Ascending aorta (tissue), 2 donors: Measurements from ENCODE around the gene COL15A1. TPM values are rescaled to one million over a fixed set of nuclear protein-coding genes. Genes with fewer than 3 reads are reported as not detected.
"Not testable (repeated sequence)": the region's sequence is repeated elsewhere in the genome, so short reads cannot be mapped to it uniquely, and the experiment has no call there.

ENCODE experiments used
- DNase-seq, 2 donors: peaks; one replicate each; pipeline ENCODE4 v3.0.0-alpha.2; 2019; ENCODE audit warnings: low spot score in 2 of 2
- H3K27ac ChIP-seq, 2 donors: fragments of 200-600 bp; sonication (generic); one replicate each; pipeline ENCODE4 v1.5.1; 2016 to 2017; ENCODE audit warnings: mild to moderate bottlenecking in 1 of 2
- H3K27me3 ChIP-seq: fragments of 200-600 bp; sonication (generic); one replicate; pipeline ENCODE4 v1.5.1; 2017
- H3K36me3 ChIP-seq, 2 donors: fragments of 200-600 bp; sonication (generic); one replicate each; pipeline ENCODE4 v1.5.1; 2016
- H3K4me1 ChIP-seq, 2 donors: fragments of 200-600 bp; sonication (generic); one replicate each; pipeline ENCODE4 v1.5.1; 2016 to 2017; ENCODE audit warnings: mild to moderate bottlenecking in 1 of 2
- H3K4me3 ChIP-seq, 2 donors: fragments of 200-600 bp; sonication (generic); one replicate each; pipeline ENCODE4 v1.5.1; 2016 to 2017; ENCODE audit warnings: mild to moderate bottlenecking in 1 of 2
- H3K9me3 ChIP-seq, 2 donors: fragments of 200-600 bp; sonication (generic); one replicate each; pipeline ENCODE4 v1.5.1; 2016
- CTCF ChIP-seq, 3 experiments: fragments of 200-600 bp in 2 of 3; fragments of 450-650 bp in 1 of 3; sonication (generic) in 2 of 3; IDR thresholded peaks; one replicate each; pipeline ENCODE4 v1.5.1; 2016 to 2019; ENCODE audit warnings: antibody characterized with exemption in 3 of 3, mild to moderate bottlenecking in 1 of 3, moderate library complexity in 1 of 3
- intact Hi-C: fragments of 100-400 bp; cut with DNase I; formaldehyde crosslinking; loops from one replicate; pipeline ENCODE4 v1.15.1; 2023
- total RNA-seq: library from RNA; depleted of rRNA; stranded (reverse); fragments of >200 nt; gene quantifications from one replicate; pipeline ENCODE4 v1.1.0, GENCODE V29; 2016

The COL15A1 gene
- total RNA-seq, 1 donor from 2014 or later, result 58.6 TPM

- no peak overlapping the region for H3K4me3 ChIP-seq
- H3K36me3 ChIP-seq, result no peaks in the 10 kb centered on the region
- no peak for TF ChIP-seq CTCF (IDR thresholded peaks at IDR 0.05)
- H3K9me3 ChIP-seq, result peaks cover 0 to 7% of the 10 kb centered on the region in 2 donors
- H3K27me3 ChIP-seq, result no peaks in the 10 kb centered on the region
- intact Hi-C loops, result no loop called here
- no peak overlapping the region for H3K27ac ChIP-seq
- no peak for DNase-seq
- no peaks in the 10 kb centered on the region for H3K4me1 ChIP-seq
These were observed 44.2 kb upstream of the COL15A1 start for GRCh38 chr9:98899408-98900056.

GRCh38 chr9:98900244-98900643 lies 43.5 kb upstream of the COL15A1 start:
- H3K27ac ChIP-seq, result no peak overlapping the region
- H3K27me3 ChIP-seq, result no peaks in the 10 kb centered on the region
- intact Hi-C loops, result no loop called here
- H3K4me3 ChIP-seq, result no peak overlapping the region
- TF ChIP-seq CTCF (IDR thresholded peaks at IDR 0.05), result no peak
- H3K36me3 ChIP-seq, result no peaks in the 10 kb centered on the region
- H3K4me1 ChIP-seq, result no peaks in the 10 kb centered on the region
- no peak for DNase-seq
- peaks cover 0 to 7% of the 10 kb centered on the region in 2 donors for H3K9me3 ChIP-seq

GRCh38 chr9:98900725-98901124 lies 43.0 kb upstream of the COL15A1 start:
- intact Hi-C loops, result no loop called here
- no peak for TF ChIP-seq CTCF (IDR thresholded peaks at IDR 0.05)

GRCh38 chr9:98901843-98902242 lies 41.9 kb upstream of the COL15A1 start:
- H3K27ac ChIP-seq, H3K4me3 ChIP-seq, H3K27me3 ChIP-seq, H3K4me1 ChIP-seq, DNase-seq, intact Hi-C loops, H3K36me3 ChIP-seq, H3K9me3 ChIP-seq: not testable (repeated sequence)

More at GRCh38 chr9:98900725-98901124, 43.0 kb upstream of the COL15A1 start:
- H3K4me1 ChIP-seq, result no peaks in the 10 kb centered on the region
- no peaks in the 10 kb centered on the region for H3K27me3 ChIP-seq
- DNase-seq, result no peak
- no peak overlapping the region for H3K4me3 ChIP-seq
- peaks cover 0 to 7% of the 10 kb centered on the region in 2 donors for H3K9me3 ChIP-seq
- no peak overlapping the region for H3K27ac ChIP-seq
- no peaks in the 10 kb centered on the region for H3K36me3 ChIP-seq

- Histone ChIP-seq H3K36me3 (no peaks in the 10 kb centered on the region), H3K27me3 (no peaks in the 10 kb centered on the region), H3K27ac (no peak overlapping the region), H3K4me3 (no peak overlapping the region), H3K4me1 (no peaks in the 10 kb centered on the region), H3K9me3 (peaks cover 0 to 1% of the 10 kb centered on the region in 2 donors)
- TF ChIP-seq CTCF (IDR thresholded peaks at IDR 0.05), result no peak
- DNase-seq, result no peak
- intact Hi-C loops, result no loop called here
These were observed 41.2 kb upstream of the COL15A1 start for GRCh38 chr9:98902516-98902915.

GRCh38 chr9:98902925-98903324 lies 40.8 kb upstream of the COL15A1 start:
- Histone ChIP-seq H3K27me3 (no peaks in the 10 kb centered on the region), H3K36me3 (no peaks in the 10 kb centered on the region), H3K4me3 (no peak overlapping the region), H3K9me3 (no peaks in the 10 kb centered on the region), H3K4me1 (no peaks in the 10 kb centered on the region), H3K27ac (no peak overlapping the region)
- no peak for DNase-seq
- TF ChIP-seq CTCF (IDR thresholded peaks at IDR 0.05), result no peak
- intact Hi-C loops, result no loop called here
